Karpas-422 (cell line): ENCODE results near the gene FAM83E. TPM values are rescaled to one million over a fixed set of nuclear protein-coding genes. Genes with fewer than 3 reads are reported as not detected.

Experiments used
- DNase-seq: peaks from one replicate; pipeline ENCODE4 v3.0.0-alpha.2; 2015
- H2AFZ ChIP-seq: fragments of 200-600 bp; sonication (generic); 2 replicates; pipeline ENCODE4 v1.6.1; 2014; ENCODE audit warnings: antibody characterized with exemption, low read length, mixed read lengths
- H3K27ac ChIP-seq: fragments of 200-600 bp; sonication (generic); 2 replicates; pipeline ENCODE4 v1.5.1; 2014; ENCODE audit warnings: mild to moderate bottlenecking, low read length, moderate library complexity
- H3K27me3 ChIP-seq: fragments of 200-600 bp; sonication (generic); 2 replicates; pipeline ENCODE4 v1.6.1; 2014; ENCODE audit warnings: low read length, mixed read lengths
- H3K36me3 ChIP-seq: fragments of 200-600 bp; sonication (generic); 2 replicates; pipeline ENCODE4 v1.6.1; 2014; ENCODE audit warnings: low read length, mixed read lengths; ENCODE audit not compliant: insufficient read depth
- H3K4me1 ChIP-seq: fragments of 200-600 bp; sonication (generic); 2 replicates; pipeline ENCODE4 v1.6.1; 2014; ENCODE audit warnings: mild to moderate bottlenecking, low read length, mixed read lengths
- H3K4me2 ChIP-seq: fragments of 200-600 bp; sonication (generic); 2 replicates; pipeline ENCODE4 v1.6.1; 2014; ENCODE audit warnings: low read length, low read depth, mild to moderate bottlenecking; ENCODE audit not compliant: poor library complexity, severe bottlenecking
- H3K4me3 ChIP-seq: fragments of 200-600 bp; sonication (generic); 2 replicates; pipeline ENCODE4 v1.5.1; 2014; ENCODE audit warnings: mild to moderate bottlenecking, antibody characterized with exemption, low read length, mixed read lengths
- H3K79me2 ChIP-seq: fragments of 200-600 bp; sonication (generic); 2 replicates; pipeline ENCODE4 v1.6.1; 2014; ENCODE audit warnings: mild to moderate bottlenecking, low read length, mixed read lengths
- H3K9ac ChIP-seq: fragments of 200-600 bp; sonication (generic); 2 replicates; pipeline ENCODE4 v1.6.0; 2014; ENCODE audit warnings: low read length
- H3K9me2 ChIP-seq: fragments of 200-600 bp; sonication (generic), shearing (Covaris generic); replicated peaks from 2 replicates; pipeline ENCODE4 v1.6.0; 2014; ENCODE audit warnings: mild to moderate bottlenecking, low read length, moderate library complexity; ENCODE audit not compliant: insufficient read depth
- H3K9me3 ChIP-seq: fragments of 300-700, 200-600 bp; sonication (generic); 2 replicates; pipeline ENCODE4 v1.6.1; 2014; ENCODE audit warnings: low read length, mixed read lengths
- H4K20me1 ChIP-seq: fragments of 200-600 bp; sonication (generic); 2 replicates; pipeline ENCODE4 v1.6.1; 2014; ENCODE audit warnings: mild to moderate bottlenecking, antibody characterized with exemption, low read length, low read depth; ENCODE audit not compliant: insufficient read depth
- total RNA-seq: library from RNA; depleted of rRNA; stranded (reverse); fragments of >200 nt; shearing (Covaris generic); gene quantifications from 2 replicates; pipeline ENCODE4 v1.2.3, GENCODE V29; 2014; ENCODE audit warnings: low replicate concordance

FAM83E gene
- total RNA-seq, 1 experiment from 2014 or later = 1.2 TPM

- Histone ChIP-seq H3K4me1 (peaks cover 22% of the 10 kb centered on the region), H3K9me3 (no peaks in the 10 kb centered on the region), H3K9me2 (no peaks in the 10 kb centered on the region), H3K36me3 (peaks cover 14% of the 10 kb centered on the region), H3K27ac (no peak overlapping the region), H3K79me2 (peaks cover 18% of the 10 kb centered on the region), H4K20me1 (peaks cover 13% of the 10 kb centered on the region), H2AFZ (no peak overlapping the region), H3K9ac (no peak overlapping the region), H3K4me3 (no peak overlapping the region), H3K27me3 (no peaks in the 10 kb centered on the region), H3K4me2 (no peak overlapping the region)
- no peak for DNase-seq
Measured at GRCh38 chr19:48629297-48629598, 14.4 kb upstream of the FAM83E start.

GRCh38 chr19:48628486-48629296 lies 13.8 kb upstream of the FAM83E start:
- Histone ChIP-seq H2AFZ (no peak overlapping the region), H3K4me1 (peaks cover 18% of the 10 kb centered on the region)
- DNase-seq = no peak

GRCh38 chr19:48627865-48628314 lies 13.0 kb upstream of the FAM83E start:
- H4K20me1 ChIP-seq = peaks cover 13% of the 10 kb centered on the region
- H3K9me3 ChIP-seq = no peaks in the 10 kb centered on the region
- H3K9me2 ChIP-seq = no peaks in the 10 kb centered on the region
- H3K4me1 ChIP-seq = peaks cover 19% of the 10 kb centered on the region
- DNase-seq = no peak
- H3K4me3 ChIP-seq = no peak overlapping the region
- no peak overlapping the region for H2AFZ ChIP-seq
- no peak overlapping the region for H3K27ac ChIP-seq
- H3K27me3 ChIP-seq = no peaks in the 10 kb centered on the region
- peaks cover 19% of the 10 kb centered on the region for H3K79me2 ChIP-seq
- peaks cover 14% of the 10 kb centered on the region for H3K36me3 ChIP-seq
- H3K4me2 ChIP-seq = no peak overlapping the region
- H3K9ac ChIP-seq = no peak overlapping the region

More at GRCh38 chr19:48628486-48629296, 13.8 kb upstream of the FAM83E start:
- Histone ChIP-seq H3K9me3 (no peaks in the 10 kb centered on the region), H3K27ac (no peak overlapping the region), H3K79me2 (peaks cover 19% of the 10 kb centered on the region), H3K4me2 (no peak overlapping the region), H3K9ac (no peak overlapping the region), H3K4me3 (no peak overlapping the region), H3K27me3 (no peaks in the 10 kb centered on the region), H4K20me1 (peaks cover 13% of the 10 kb centered on the region), H3K36me3 (peaks cover 14% of the 10 kb centered on the region), H3K9me2 (no peaks in the 10 kb centered on the region)

GRCh38 chr19:48627201-48627864 lies 12.5 kb upstream of the FAM83E start:
- no peak overlapping the region for H3K27ac ChIP-seq

GRCh38 chr19:48625891-48626327 lies 11.0 kb upstream of the FAM83E start:
- Histone ChIP-seq H4K20me1 (peaks cover 13% of the 10 kb centered on the region), H3K4me1 (peaks cover 28% of the 10 kb centered on the region), H3K4me2 (no peak overlapping the region), H3K79me2 (peaks cover 19% of the 10 kb centered on the region), H3K36me3 (peaks cover 14% of the 10 kb centered on the region), H3K9ac (no peak overlapping the region), H3K4me3 (no peak overlapping the region), H3K27me3 (no peaks in the 10 kb centered on the region), H3K27ac (no peak overlapping the region), H3K9me3 (no peaks in the 10 kb centered on the region), H3K9me2 (no peaks in the 10 kb centered on the region), H2AFZ (no peak overlapping the region)
- no peak for DNase-seq

More at GRCh38 chr19:48627201-48627864, 12.5 kb upstream of the FAM83E start:
- no peaks in the 10 kb centered on the region for H3K27me3 ChIP-seq
- no peak overlapping the region for H2AFZ ChIP-seq
- H3K4me3 ChIP-seq = no peak overlapping the region
- H3K79me2 ChIP-seq = peaks cover 19% of the 10 kb centered on the region
- H3K4me2 ChIP-seq = no peak overlapping the region
- no peaks in the 10 kb centered on the region for H3K9me3 ChIP-seq
- peaks cover 21% of the 10 kb centered on the region for H3K4me1 ChIP-seq
- H3K9me2 ChIP-seq = no peaks in the 10 kb centered on the region
- H3K36me3 ChIP-seq = peaks cover 14% of the 10 kb centered on the region
- no peak overlapping the region for H3K9ac ChIP-seq
- peaks cover 13% of the 10 kb centered on the region for H4K20me1 ChIP-seq
- no peak for DNase-seq

GRCh38 chr19:48624791-48625723 lies 10.2 kb upstream of the FAM83E start:
- peak overlapping the region; percentile 93 for H3K4me3 ChIP-seq
- no peaks in the 10 kb centered on the region for H3K9me2 ChIP-seq
- H3K9ac ChIP-seq = peak overlapping the region; percentile 88
- peaks cover 11% of the 10 kb centered on the region for H3K36me3 ChIP-seq
- DNase-seq = no peak
- no peak overlapping the region for H2AFZ ChIP-seq
- peaks cover 25% of the 10 kb centered on the region for H3K79me2 ChIP-seq
- no peaks in the 10 kb centered on the region for H3K27me3 ChIP-seq
- no peak overlapping the region; the same call in 1 of the 2 replicates for H3K27ac ChIP-seq
- H3K4me1 ChIP-seq = peaks cover 33% of the 10 kb centered on the region
- H3K9me3 ChIP-seq = no peaks in the 10 kb centered on the region
- peak overlapping the region; percentile 86 for H3K4me2 ChIP-seq
- H4K20me1 ChIP-seq = peaks cover 10% of the 10 kb centered on the region

GRCh38 chr19:48624067-48624594 lies 9.3 kb upstream of the FAM83E start:
- Histone ChIP-seq H3K27ac (no peak overlapping the region; the same call in 1 of the 2 replicates), H2AFZ (no peak overlapping the region), H3K79me2 (peaks cover 32% of the 10 kb centered on the region), H3K36me3 (peaks cover 3% of the 10 kb centered on the region; the same call in 1 of the 2 replicates), H3K27me3 (no peaks in the 10 kb centered on the region), H3K9ac (peak overlapping the region; percentile 88), H3K4me3 (peak overlapping the region; percentile 93), H3K9me3 (no peaks in the 10 kb centered on the region), H3K9me2 (no peaks in the 10 kb centered on the region), H3K4me2 (peak overlapping the region; percentile 86), H4K20me1 (peaks cover 6% of the 10 kb centered on the region; the same call in 1 of the 2 replicates), H3K4me1 (peaks cover 35% of the 10 kb centered on the region)
- peak; percentile 99 for DNase-seq
